ENCODE results near the gene SLC7A6. TPM values are rescaled to one million over a fixed set of nuclear protein-coding genes. Genes with fewer than 3 reads are reported as not detected.
A peak's percentile ranks its signal among the peaks of the same experiment; 100 is the strongest.

Gene SLC7A6
- total RNA-seq (141 TPM), polyA plus RNA-seq (10 to 100 TPM; 10.7 to 21.4 (median 17.4) TPM)

GRCh38 chr16:68264128-68265077 is at the start of gene SLC7A6:
Gene SLC7A6, plus strand, starts transcription at chr16:68264526. Its CDS starts 10,201 bp downstream, at chr16:68274727.
- no peaks in the 10 kb centered on the region for H3K27me3 ChIP-seq (ENCODE audit: control insufficient read depth, insufficient read depth, low read length)
- H3K4me1 ChIP-seq (ENCODE audit: control insufficient read depth, insufficient read depth, low read length, poor library complexity, severe bottlenecking): peaks cover 56% of the 10 kb centered on the region
- Mint-ChIP-seq H3K36me3 (peaks cover 15% of the 10 kb centered on the region), H3K4me1 (peaks cover 18 to 60% (median 38%) of the 10 kb centered on the region in 4 donors), H3K9me3 (no peaks in the 10 kb centered on the region), H3K4me3 (peak within 1 kb of the TSS; percentile 93 to 97 (median 96)), H3K27me3 (no peaks in the 10 kb centered on the region), H3K27ac (peak within 1 kb of the TSS; percentile 96 to 98 (median 98))
- peak within 1 kb of the TSS; percentile 94 for H3K27ac ChIP-seq (ENCODE audit: insufficient read depth, low read length, poor library complexity, severe bottlenecking)
- ATAC-seq (ENCODE audit: low read depth in 2 of 2): peak; percentile 74 to 79
- H3K9me3 ChIP-seq (ENCODE audit: control insufficient read depth in 2 of 2, low read length in 2 of 2): no peaks in the 10 kb centered on the region
- H3K4me3 ChIP-seq (ENCODE audit: low read depth, low read length): peak within 1 kb of the TSS; percentile 97
- DNase-seq: peak; percentile 81 to 85 (median 84)
- H3K36me3 ChIP-seq (ENCODE audit: control insufficient read depth, insufficient read depth, low read length): peaks cover 9% of the 10 kb centered on the region

GRCh38 chr16:68214726-68215125 is 49.6 kb upstream of the SLC7A6 start:
- H3K27me3 ChIP-seq (ENCODE audit: control insufficient read depth, insufficient read depth, low read length): no peaks in the 10 kb centered on the region
- ATAC-seq (ENCODE audit: low read depth in 2 of 2) (no peak), DNase-seq (no peak)
- H3K4me3 ChIP-seq (ENCODE audit: low read depth, low read length): no peak overlapping the region
- peaks cover 17% of the 10 kb centered on the region for H3K36me3 ChIP-seq (ENCODE audit: control insufficient read depth, insufficient read depth, low read length)
- Mint-ChIP-seq H3K4me1 (peaks cover 22 to 51% (median 27%) of the 10 kb centered on the region in 4 donors), H3K9me3 (no peaks in the 10 kb centered on the region), H3K27ac (peak overlapping the region; percentile 79 to 94 (median 91)), H3K27me3 (no peaks in the 10 kb centered on the region), H3K4me3 (no peak overlapping the region), H3K36me3 (peaks cover 11% of the 10 kb centered on the region)
- H3K9me3 ChIP-seq (ENCODE audit: control insufficient read depth in 2 of 2, low read length in 2 of 2): no peaks in the 10 kb centered on the region
- no peak overlapping the region for H3K27ac ChIP-seq (ENCODE audit: insufficient read depth, low read length, poor library complexity, severe bottlenecking)
- H3K4me1 ChIP-seq (ENCODE audit: control insufficient read depth, insufficient read depth, low read length, poor library complexity, severe bottlenecking): peaks cover 13% of the 10 kb centered on the region

GRCh38 chr16:68215302-68215701 is 49.0 kb upstream of the SLC7A6 start:
- DNase-seq (no peak), ATAC-seq (ENCODE audit: low read depth in 2 of 2) (no peak)
- Mint-ChIP-seq H3K36me3 (peaks cover 17% of the 10 kb centered on the region), H3K9me3 (no peaks in the 10 kb centered on the region), H3K4me1 (peaks cover 22 to 48% (median 27%) of the 10 kb centered on the region in 4 donors), H3K27ac (peak overlapping the region; percentile 58 to 91 (median 70)), H3K4me3 (no peak overlapping the region), H3K27me3 (no peaks in the 10 kb centered on the region)
- peaks cover 9% of the 10 kb centered on the region for H3K4me1 ChIP-seq (ENCODE audit: control insufficient read depth, insufficient read depth, low read length, poor library complexity, severe bottlenecking)
- H3K27me3 ChIP-seq (ENCODE audit: control insufficient read depth, insufficient read depth, low read length): no peaks in the 10 kb centered on the region
- H3K36me3 ChIP-seq (ENCODE audit: control insufficient read depth, insufficient read depth, low read length): peaks cover 19% of the 10 kb centered on the region
- H3K27ac ChIP-seq (ENCODE audit: insufficient read depth, low read length, poor library complexity, severe bottlenecking): no peak overlapping the region
- H3K4me3 ChIP-seq (ENCODE audit: low read depth, low read length): no peak overlapping the region
- no peaks in the 10 kb centered on the region for H3K9me3 ChIP-seq (ENCODE audit: control insufficient read depth in 2 of 2, low read length in 2 of 2)

GRCh38 chr16:68216240-68216639 is 48.1 kb upstream of the SLC7A6 start:
- no peaks in the 10 kb centered on the region for H3K4me1 ChIP-seq (ENCODE audit: control insufficient read depth, insufficient read depth, low read length, poor library complexity, severe bottlenecking)
- H3K27me3 Mint-ChIP-seq: no peaks in the 10 kb centered on the region
- peaks cover 17 to 39% (median 24%) of the 10 kb centered on the region in 4 donors for H3K4me1 Mint-ChIP-seq
- peaks cover 19% of the 10 kb centered on the region for H3K36me3 Mint-ChIP-seq
- H3K27ac Mint-ChIP-seq: peak overlapping the region in 2 of 3 donors; percentile 80 to 91
- H3K4me3 Mint-ChIP-seq: no peak overlapping the region
- no peak overlapping the region for H3K27ac ChIP-seq (ENCODE audit: insufficient read depth, low read length, poor library complexity, severe bottlenecking)
- no peak for ATAC-seq (ENCODE audit: low read depth in 2 of 2)
- H3K4me3 ChIP-seq (ENCODE audit: low read depth, low read length): no peak overlapping the region
- no peaks in the 10 kb centered on the region for H3K9me3 Mint-ChIP-seq
- no peak for DNase-seq
- H3K9me3 ChIP-seq (ENCODE audit: control insufficient read depth in 2 of 2, low read length in 2 of 2): no peaks in the 10 kb centered on the region
- H3K27me3 ChIP-seq (ENCODE audit: control insufficient read depth, insufficient read depth, low read length): no peaks in the 10 kb centered on the region
- peaks cover 22% of the 10 kb centered on the region for H3K36me3 ChIP-seq (ENCODE audit: control insufficient read depth, insufficient read depth, low read length)

DNA sequence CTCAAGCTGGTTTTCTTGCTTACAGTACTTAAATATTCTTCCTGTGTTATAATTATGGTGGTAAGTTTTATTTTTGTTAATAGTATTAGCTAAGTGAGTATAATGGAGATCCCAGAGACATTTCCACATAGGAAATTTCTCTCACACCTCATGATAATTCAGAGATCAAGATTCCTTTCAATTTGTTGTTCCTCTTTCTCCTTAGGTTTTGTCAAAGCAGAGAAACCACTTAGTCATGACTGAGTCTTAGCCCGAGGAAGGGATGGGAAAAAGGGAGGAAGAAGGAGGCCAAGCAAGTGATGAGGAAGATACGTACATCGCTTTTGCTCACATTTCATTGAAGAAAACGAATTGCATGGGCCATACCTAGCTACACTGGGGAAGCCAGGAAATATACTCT is 46.8 kb upstream of the SLC7A6 start:
- H3K4me3 ChIP-seq (ENCODE audit: low read depth, low read length): no peak overlapping the region
- no peaks in the 10 kb centered on the region for H3K27me3 ChIP-seq (ENCODE audit: control insufficient read depth, insufficient read depth, low read length)
- DNase-seq: no peak
- Mint-ChIP-seq H3K27me3 (no peaks in the 10 kb centered on the region), H3K4me3 (no peak overlapping the region), H3K4me1 (peaks cover 6 to 28% (median 15%) of the 10 kb centered on the region in 4 donors), H3K27ac (peak overlapping the region in 2 of 3 donors; percentile 76 to 82), H3K36me3 (peaks cover 23% of the 10 kb centered on the region), H3K9me3 (no peaks in the 10 kb centered on the region)
- no peak overlapping the region for H3K27ac ChIP-seq (ENCODE audit: insufficient read depth, low read length, poor library complexity, severe bottlenecking)
- no peaks in the 10 kb centered on the region for H3K9me3 ChIP-seq (ENCODE audit: control insufficient read depth in 2 of 2, low read length in 2 of 2)
- H3K36me3 ChIP-seq (ENCODE audit: control insufficient read depth, insufficient read depth, low read length): peaks cover 33% of the 10 kb centered on the region
- no peak for ATAC-seq (ENCODE audit: low read depth in 2 of 2)
- no peaks in the 10 kb centered on the region for H3K4me1 ChIP-seq (ENCODE audit: control insufficient read depth, insufficient read depth, low read length, poor library complexity, severe bottlenecking)

DNA sequence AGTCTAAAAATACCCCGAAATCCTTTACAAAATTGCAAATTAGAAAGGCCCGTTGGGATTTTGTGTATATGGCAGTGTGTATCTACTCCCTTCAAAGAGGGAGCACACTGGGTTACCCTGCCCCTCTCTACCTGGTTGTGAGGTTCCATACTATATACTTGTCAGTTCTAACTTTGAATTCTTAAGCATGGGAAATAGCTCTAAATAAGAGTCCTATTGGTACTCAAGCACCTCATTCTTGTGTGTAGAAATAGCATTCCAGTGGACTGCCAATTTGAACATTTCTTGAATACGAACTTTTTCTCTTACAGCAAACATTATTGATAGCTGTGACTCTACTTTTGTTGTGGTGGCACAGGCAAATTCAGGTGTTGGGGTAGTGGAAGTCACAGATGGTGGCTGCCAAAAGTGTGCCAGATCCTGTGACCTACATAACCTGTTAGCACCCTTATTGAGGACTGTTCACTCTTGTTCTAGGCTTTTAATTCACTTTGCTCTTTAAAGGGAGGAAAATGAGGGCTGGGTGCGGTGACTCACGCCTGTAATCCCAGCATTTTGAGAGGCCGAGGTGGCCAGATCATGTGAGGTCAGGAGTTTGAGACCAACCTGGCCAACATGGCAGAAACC is 44.5 kb upstream of the SLC7A6 start:
- H3K27ac Mint-ChIP-seq: peak overlapping the region in 1 of 3 donors; percentile 51
- no peak overlapping the region for H3K4me3 ChIP-seq (ENCODE audit: low read depth, low read length)
- no peaks in the 10 kb centered on the region for H3K9me3 ChIP-seq (ENCODE audit: control insufficient read depth in 2 of 2, low read length in 2 of 2)
- no peak overlapping the region for H3K4me3 Mint-ChIP-seq
- peaks cover 24% of the 10 kb centered on the region for H3K36me3 ChIP-seq (ENCODE audit: control insufficient read depth, insufficient read depth, low read length)
- H3K27ac ChIP-seq (ENCODE audit: insufficient read depth, low read length, poor library complexity, severe bottlenecking): no peak overlapping the region
- no peaks in the 10 kb centered on the region for H3K27me3 ChIP-seq (ENCODE audit: control insufficient read depth, insufficient read depth, low read length)
- H3K4me1 Mint-ChIP-seq: peaks cover 10 to 20% (median 12%) of the 10 kb centered on the region in 4 donors
- H3K4me1 ChIP-seq (ENCODE audit: control insufficient read depth, insufficient read depth, low read length, poor library complexity, severe bottlenecking): no peaks in the 10 kb centered on the region
- H3K27me3 Mint-ChIP-seq: no peaks in the 10 kb centered on the region
- H3K36me3 Mint-ChIP-seq: peaks cover 23% of the 10 kb centered on the region
- H3K9me3 Mint-ChIP-seq: no peaks in the 10 kb centered on the region
- DNase-seq: no peak
- no peak for ATAC-seq (ENCODE audit: low read depth in 2 of 2)

- Mint-ChIP-seq H3K36me3 (peaks cover 19% of the 10 kb centered on the region), H3K27me3 (no peaks in the 10 kb centered on the region), H3K27ac (peak overlapping the region in 2 of 3 donors; percentile 20 to 31), H3K4me1 (peaks cover 21 to 38% (median 24%) of the 10 kb centered on the region in 4 donors), H3K4me3 (no peak overlapping the region), H3K9me3 (no peaks in the 10 kb centered on the region)
- Histone ChIP-seq H3K4me1 (ENCODE audit: control insufficient read depth, insufficient read depth, low read length, poor library complexity, severe bottlenecking) (peaks cover 19% of the 10 kb centered on the region), H3K9me3 (ENCODE audit: control insufficient read depth in 2 of 2, low read length in 2 of 2) (no peaks in the 10 kb centered on the region), H3K27ac (ENCODE audit: insufficient read depth, low read length, poor library complexity, severe bottlenecking) (no peak overlapping the region), H3K36me3 (ENCODE audit: control insufficient read depth, insufficient read depth, low read length) (peaks cover 40% of the 10 kb centered on the region), H3K27me3 (ENCODE audit: control insufficient read depth, insufficient read depth, low read length) (no peaks in the 10 kb centered on the region), H3K4me3 (ENCODE audit: low read depth, low read length) (no peak overlapping the region)
- ATAC-seq (ENCODE audit: low read depth in 2 of 2) (no peak), DNase-seq (no peak)
These were observed 41.3 kb upstream of the SLC7A6 start for GRCh38 chr16:68223072-68223471.

All from CD4-positive, CD25-positive, alpha-beta regulatory T cell (primary cell).